ENCODE results near the gene TMEM250.
A peak's percentile ranks its signal among the peaks of the same experiment; 100 is the strongest.

The TMEM250 gene

DNA sequence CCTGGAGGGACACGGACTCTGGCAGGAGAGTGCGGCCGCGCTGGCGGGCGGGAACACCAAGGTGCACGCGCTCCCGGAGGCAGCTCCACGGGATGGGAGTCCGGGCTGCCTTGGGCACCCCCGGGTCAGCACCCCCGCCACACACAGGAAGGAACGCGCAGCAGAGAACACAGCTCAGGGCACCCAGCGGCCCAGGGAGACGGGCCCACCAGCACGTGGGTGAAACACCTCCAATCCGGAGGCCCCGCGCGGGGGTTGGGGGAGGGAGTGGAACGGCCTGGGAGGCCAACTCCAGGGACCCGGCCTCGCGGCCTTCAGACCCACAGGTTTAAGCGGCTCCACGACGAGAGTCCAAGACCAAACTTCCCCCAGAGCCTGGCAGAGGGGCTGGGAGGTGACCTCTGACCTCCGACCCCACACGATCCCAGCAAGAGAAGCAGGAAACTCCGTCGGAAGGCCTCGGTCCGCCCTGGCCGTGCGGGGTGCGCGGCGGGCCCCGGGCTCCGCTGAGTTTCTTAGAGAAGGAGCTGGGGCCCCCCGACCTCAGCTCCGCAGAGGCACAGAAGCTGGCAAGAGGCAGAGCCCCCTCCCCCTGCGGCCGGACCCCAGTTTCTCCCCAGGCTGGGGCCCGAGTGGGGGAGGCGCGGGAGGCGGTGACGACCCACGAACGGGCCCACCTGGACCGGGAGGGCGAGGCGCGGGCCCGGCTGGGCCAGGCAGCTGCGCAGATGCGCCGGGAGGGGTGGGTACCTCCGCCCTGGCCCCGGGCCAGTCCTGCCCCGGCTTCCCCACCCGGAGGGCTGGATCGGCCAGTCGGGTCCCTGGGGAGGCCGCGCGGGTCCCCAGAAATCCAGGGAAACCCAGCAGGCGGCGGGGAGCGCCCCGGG is 24.4 kb downstream of the TMEM250 start:
- peak; percentile 82 for DNase-seq (ENCODE audit: low spot score)

DNA sequence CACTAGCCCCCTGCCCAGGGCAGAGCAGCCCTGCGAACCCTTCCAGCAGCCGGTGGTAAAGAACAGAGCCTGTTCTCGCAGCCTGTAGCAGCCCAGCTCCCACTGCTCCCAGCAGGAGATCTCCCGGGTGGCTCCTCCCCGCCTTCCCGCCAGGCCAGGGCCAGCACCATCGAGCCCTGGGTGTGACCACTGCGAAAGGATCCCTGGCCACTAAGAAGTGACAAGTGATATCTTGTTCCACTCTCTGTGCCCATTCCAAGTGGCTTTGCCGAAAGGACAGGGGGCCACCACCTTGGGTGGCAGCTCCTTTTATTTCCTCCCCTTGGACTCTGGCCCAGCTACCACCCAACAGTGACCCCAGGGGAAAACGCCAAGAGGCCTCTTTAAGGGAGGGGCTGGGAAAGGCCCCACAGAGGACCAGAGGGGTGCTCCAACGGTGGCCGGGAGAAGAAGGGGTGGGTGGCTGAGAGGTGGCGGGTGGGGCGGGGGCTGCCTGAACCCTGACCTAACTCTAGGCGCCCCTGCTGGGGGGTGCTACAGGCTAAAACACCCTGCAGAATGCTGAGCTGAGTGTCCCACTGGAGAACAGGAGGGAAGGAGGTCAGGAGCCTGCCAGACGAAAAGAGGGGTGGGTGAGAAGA is 25.2 kb downstream of the TMEM250 start:
- DNase-seq (ENCODE audit: low spot score) = peak; percentile 78

DNA sequence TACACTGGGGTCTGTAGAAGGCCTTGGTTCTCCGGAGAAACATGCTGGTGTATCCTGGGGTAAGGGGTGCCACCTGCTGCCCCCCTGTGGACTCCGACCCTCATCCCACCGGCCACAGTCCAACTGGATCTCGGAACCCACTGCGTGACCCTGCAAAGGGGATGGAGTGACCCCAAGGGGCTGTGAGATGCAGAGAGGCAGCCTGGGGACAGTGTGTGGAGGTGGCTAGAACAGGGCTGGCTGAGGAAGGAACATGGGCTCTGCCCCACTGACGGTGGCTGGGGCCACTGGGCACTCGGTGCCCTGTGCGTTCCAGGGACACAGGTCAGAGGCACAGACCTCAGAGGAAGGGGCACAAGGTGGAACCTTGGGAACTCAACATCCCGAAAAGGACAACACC is 25.9 kb downstream of the TMEM250 start:
- no peak for DNase-seq (ENCODE audit: low spot score)

DNA sequence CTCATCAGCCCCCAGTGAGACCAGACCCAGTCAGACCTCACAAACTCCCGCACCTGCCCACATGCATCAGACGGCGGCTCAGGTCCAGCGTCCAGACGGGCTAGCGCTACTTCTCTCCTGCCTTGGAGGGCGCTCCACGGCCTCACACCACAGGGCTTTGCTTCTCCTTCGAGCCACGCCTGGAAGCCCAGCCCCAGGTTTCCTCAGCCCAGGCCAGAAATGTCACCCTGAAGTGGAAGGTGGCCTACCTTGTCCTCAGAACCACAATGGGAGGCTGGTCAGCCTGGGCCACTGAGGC is 26.4 kb downstream of the TMEM250 start:
- DNase-seq (ENCODE audit: low spot score) = no peak

GRCh38 chr9:136091582-136092352 is 26.9 kb downstream of the TMEM250 start:
- DNase-seq (ENCODE audit: low spot score) = no peak

DNA sequence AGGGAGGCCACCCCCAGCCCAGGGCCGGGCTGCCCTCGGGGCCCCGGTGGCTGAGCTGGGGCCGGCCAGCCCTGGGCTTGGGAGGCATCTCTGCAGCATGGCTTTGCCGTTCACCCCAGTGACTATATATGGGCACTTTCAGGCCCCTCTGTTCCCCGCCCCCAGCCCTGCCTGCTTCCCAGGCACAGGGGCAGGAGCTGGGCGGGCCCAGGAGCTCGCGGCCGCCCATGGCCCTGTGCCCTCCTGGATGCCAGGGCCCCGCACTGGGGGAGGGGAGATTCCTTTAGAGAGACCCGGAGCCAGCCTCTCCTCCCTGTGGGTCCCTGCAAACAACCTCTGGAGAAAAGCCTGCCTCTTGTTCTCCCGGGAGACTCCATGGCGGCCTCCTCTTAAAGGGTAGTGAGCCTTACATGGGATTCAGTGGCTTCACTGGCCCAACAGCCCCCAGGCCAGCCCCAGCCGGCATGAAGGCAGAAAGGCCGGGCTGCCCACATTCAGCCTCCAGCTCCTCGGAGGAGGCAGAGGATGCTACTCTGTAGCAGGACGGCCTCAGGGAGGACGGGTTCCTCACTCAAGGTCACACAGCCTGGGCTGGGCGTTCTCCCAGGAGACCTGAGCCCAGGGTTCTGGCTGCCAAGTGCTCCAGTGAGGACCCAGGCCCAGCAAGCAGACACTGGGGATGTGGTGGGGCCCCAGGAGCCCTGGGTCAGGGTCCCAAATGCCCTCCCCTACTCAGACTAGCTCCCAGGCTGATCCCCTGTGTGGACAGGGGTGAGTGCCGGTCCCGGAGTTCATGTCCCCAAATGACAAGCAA is 27.7 kb downstream of the TMEM250 start:
- DNase-seq (ENCODE audit: low spot score) = no peak

DNA sequence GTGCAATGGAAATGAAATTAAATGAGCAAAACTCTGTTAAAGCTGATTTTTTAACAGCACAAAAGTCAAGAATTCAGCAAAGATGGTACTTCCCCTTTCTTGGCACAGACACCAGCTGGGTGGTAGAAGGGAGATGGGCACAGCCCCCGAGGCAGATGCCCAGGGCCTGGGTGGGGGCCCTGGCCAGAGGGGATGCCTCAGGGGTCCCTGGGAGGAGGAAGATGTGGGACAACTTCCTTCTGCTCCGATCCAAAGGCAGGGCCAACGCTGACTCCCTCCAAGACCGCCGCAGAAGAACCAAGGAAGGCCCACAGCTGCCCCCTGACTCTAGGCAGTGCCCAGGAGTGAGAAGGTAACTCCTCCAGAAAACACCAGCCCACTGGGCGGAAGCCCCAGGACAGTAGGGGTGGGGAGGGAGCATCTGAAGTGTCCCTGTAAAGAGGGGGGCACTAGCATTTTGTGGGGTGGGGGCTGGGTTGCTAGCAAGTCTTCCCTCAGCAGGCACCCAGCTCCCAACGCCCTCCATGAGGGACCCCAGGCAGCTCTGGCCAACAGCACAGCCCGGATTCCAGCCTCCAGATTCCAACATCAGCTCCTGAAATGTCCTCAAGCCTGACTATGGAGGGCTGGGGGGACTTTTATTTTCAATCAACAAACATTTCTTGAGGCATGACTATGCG is 28.5 kb downstream of the TMEM250 start:
- no peak for DNase-seq (ENCODE audit: low spot score)

GRCh38 chr9:136089697-136090045 is 29.0 kb downstream of the TMEM250 start:
- peak; percentile 58 for DNase-seq (ENCODE audit: low spot score)

- no peak for DNase-seq (ENCODE audit: low spot score)
Measured at GRCh38 chr9:136088939-136089696, 29.6 kb downstream of the TMEM250 start.

- no peak for DNase-seq (ENCODE audit: low spot score)
Measured at GRCh38 chr9:136088481-136088938, 30.2 kb downstream of the TMEM250 start.

GRCh38 chr9:136087741-136088480 is 30.8 kb downstream of the TMEM250 start:
- no peak for DNase-seq (ENCODE audit: low spot score)

DNA sequence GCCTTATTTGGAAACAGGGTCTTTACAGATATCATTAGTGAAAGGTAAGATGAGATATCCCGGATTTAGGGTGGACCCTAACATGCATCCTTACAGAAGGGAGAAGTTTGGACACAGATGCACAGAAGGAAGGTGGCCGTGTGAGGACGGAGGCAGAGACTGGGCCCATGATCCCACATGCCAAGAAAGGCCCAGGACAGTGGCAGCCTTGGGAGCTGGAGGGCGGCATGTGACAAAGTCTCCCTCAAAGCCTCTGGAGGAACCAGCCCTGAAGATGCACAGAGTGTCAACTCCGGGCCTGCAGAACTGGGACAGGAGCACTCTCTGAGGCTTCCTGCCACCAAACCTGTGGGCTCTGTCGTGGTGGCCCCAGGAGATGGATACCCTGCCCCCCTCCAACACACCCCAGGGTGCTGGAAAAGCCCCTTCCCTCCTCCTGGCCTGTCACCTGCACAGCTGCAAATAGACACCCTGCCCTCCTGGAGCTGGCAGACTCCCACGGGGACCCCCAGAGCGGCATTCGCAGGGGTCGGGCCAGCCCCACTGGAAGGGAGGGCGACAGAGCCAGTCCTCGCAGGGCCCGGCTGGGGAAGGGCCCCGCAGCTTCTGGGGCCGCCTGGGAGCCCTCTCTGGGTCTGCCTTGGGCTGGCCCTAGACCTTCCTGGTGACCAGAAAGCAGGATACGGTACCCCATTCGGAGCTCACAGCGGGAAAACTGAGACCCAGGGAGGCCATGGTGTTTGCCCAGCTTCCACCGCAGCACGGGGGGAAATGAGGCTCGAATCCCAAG is 31.5 kb downstream of the TMEM250 start:
- DNase-seq (ENCODE audit: low spot score) = no peak

DNA sequence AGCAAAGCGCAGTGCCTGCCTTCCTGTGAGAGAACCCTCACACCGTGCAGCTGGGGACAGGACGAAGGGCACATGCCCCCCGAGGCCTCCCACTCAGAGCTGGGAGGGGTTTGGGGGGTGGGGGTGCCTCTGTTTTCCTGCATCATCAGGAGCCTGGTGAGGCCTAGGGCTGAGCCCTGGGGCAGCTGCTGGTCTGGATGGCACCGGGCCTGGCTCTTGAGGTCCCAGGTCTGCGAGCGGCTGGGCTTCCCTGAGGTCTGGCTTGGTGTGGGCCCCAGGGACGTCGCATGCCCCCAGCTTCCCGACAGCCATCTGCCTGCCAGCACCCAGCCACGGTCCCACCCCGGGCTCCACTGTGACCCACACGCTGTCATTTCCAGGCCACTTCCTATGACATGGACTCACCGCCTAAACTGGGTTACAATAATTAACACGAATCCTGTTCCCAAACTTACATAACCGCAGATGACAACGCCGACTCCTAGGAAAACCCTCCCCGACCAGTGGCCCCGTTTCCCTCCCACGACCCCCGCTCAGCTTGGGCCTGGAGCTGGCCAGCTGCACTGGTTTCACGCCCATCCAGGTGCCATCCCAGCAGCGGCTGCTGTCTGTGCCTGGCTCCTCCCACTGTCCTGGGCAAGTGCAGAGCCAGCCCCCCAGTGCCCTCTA is 32.3 kb downstream of the TMEM250 start:
- DNase-seq (ENCODE audit: low spot score) = no peak

GRCh38 chr9:136085815-136086212 is 32.9 kb downstream of the TMEM250 start:
- no peak for DNase-seq (ENCODE audit: low spot score)

DNA sequence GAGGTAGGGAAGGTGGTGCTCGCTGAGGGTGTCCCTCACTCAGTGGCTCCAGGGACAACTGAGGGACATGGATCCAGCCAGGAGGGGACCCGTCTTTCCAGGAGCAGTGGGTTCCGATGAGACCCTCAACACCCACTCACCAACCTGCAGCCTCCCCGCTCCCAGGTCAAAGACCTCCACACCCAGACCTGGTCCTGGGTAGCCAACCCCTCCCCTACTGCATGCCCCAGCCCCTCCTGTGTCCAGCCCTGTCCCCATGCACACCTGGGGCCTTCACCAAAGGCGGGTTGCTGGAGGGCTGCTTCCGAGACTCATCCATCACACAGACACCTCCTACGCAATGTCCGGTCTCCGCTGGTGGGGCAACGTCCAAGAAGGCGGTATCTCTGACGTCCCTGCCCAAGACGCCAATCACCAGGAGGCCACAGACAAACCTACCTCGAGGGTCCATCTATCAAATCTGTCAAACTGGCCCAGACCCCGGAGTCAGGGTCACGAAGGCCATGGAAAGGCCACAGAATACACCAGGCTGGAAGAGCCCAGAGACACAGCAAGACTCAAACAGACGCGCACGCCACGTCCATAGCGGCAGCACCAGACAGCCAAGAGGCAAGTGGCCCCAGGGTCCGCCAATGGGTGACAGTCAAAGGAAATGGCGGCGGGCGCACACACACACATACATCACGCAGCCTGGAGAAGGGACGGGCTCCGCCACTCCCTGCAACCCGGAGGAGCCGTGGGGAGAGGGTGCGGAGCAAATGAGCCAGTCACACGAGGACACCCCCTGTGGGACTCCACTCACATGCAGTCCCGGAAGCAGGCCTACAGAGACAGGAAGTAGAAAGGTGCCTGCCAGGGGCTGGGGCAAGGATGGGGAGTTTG is 34.4 kb downstream of the TMEM250 start:
- DNase-seq (ENCODE audit: low spot score) = no peak

- no peak for DNase-seq (ENCODE audit: low spot score)
Measured at GRCh38 chr9:136083558-136084062, 35.1 kb downstream of the TMEM250 start.

Data from AG20443 (cell line).